ENCODE results near the gene COL8A1.

DNA sequence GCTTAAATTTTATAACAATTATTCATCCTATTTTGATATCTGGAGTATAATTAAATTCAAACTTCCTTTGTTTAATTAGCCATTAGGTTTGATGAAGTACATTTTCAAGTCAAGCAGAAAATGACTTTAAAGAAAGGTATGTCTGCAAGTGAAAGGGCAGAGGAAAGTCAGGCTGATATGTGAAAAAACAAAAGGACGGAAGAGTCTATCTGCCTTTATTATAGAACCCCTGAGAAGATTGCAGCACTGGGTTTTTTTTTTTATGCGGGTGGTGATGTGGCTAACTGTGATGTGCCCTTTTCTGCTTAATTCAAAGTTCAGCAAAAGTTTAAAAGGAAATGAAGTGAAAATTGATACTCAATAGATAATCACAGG is 83.2 kb downstream of the COL8A1 start:
- TF ChIP-seq CTCF (IDR thresholded peaks at IDR 0.05; ENCODE audit: poor library complexity) (no peak), EZH2phosphoT487 (IDR thresholded peaks at IDR 0.05; ENCODE audit: low read depth, severe bottlenecking, unreplicated experiment) (no peak)
